Mesothelial cell of epicardium (in vitro differentiated cells): Measurements from ENCODE around the gene SLC2A6. TPM values are rescaled to one million over a fixed set of nuclear protein-coding genes. Genes with fewer than 3 reads are reported as not detected.

ENCODE experiments used
- DNase-seq, 2 experiments: peaks; one replicate each; pipeline ENCODE4 v3.0.0; 2021; ENCODE audit warnings: low spot score in 2 of 2; ENCODE audit not compliant: unreplicated experiment in 2 of 2
- H3K27ac Mint-ChIP-seq: 2 replicates; pipeline ENCODE4 v1.8.0; 2021; ENCODE audit warnings: mixed read lengths
- H3K27me3 Mint-ChIP-seq: 2 replicates; pipeline ENCODE4 v1.8.0; 2021; ENCODE audit warnings: low read depth, mixed read lengths
- H3K36me3 Mint-ChIP-seq: 2 replicates; pipeline ENCODE4 v1.8.0; 2021; ENCODE audit warnings: mixed read lengths
- H3K4me1 Mint-ChIP-seq: 2 replicates; pipeline ENCODE4 v1.8.0; 2021; ENCODE audit warnings: mixed read lengths
- H3K4me3 Mint-ChIP-seq: 2 replicates; pipeline ENCODE4 v1.8.0; 2021; ENCODE audit warnings: mild to moderate bottlenecking, moderate library complexity, mixed read lengths
- H3K9me3 Mint-ChIP-seq: 2 replicates; pipeline ENCODE4 v1.8.0; 2021; ENCODE audit warnings: mixed read lengths
- total RNA-seq: library from RNA; stranded (reverse); gene quantifications from 3 replicates; pipeline ENCODE4 v1.2.1, GENCODE V29; 2021
- TF ChIP-seq, protein P1 (sequence below): fragments of 200-600 bp; sonication (generic); IDR thresholded peaks from one replicate; pipeline ENCODE4 v1.5.0; 2021; ENCODE audit warnings: antibody characterized with exemption; ENCODE audit not compliant: unreplicated experiment

The SLC2A6 gene
- total RNA-seq, 1 donor from 2014 or later: 9.0 TPM

DNA sequence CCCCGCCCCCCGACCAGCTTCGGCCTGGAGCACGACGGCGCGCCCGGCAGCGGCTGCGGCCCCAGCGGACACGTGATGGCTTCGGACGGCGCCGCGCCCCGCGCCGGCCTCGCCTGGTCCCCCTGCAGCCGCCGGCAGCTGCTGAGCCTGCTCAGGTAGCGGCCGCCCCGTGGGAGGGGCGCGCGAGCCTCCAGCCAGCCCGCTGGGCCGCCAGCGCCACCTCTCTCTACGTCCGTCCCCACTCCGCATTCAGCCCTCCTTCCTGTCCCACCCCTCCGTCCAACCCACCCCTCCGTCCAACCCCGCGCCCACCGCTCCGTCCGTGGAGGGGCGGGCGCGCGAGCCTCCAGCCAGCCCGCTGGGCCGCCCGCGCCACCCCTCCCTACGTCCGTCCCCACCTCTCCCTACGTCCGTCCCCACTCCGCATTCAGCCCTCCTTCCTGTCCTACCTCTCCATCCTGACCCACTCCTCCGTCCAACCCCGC is 50.2 kb downstream of the SLC2A6 start:
- Mint-ChIP-seq H3K27me3 (peaks cover 30% of the 10 kb centered on the region), H3K4me3 (peak overlapping the region; percentile 34), H3K36me3 (peaks cover 3% of the 10 kb centered on the region), H3K9me3 (no peaks in the 10 kb centered on the region), H3K27ac (no peak overlapping the region), H3K4me1 (peaks cover 4% of the 10 kb centered on the region)
- TF ChIP-seq, protein P1, sequence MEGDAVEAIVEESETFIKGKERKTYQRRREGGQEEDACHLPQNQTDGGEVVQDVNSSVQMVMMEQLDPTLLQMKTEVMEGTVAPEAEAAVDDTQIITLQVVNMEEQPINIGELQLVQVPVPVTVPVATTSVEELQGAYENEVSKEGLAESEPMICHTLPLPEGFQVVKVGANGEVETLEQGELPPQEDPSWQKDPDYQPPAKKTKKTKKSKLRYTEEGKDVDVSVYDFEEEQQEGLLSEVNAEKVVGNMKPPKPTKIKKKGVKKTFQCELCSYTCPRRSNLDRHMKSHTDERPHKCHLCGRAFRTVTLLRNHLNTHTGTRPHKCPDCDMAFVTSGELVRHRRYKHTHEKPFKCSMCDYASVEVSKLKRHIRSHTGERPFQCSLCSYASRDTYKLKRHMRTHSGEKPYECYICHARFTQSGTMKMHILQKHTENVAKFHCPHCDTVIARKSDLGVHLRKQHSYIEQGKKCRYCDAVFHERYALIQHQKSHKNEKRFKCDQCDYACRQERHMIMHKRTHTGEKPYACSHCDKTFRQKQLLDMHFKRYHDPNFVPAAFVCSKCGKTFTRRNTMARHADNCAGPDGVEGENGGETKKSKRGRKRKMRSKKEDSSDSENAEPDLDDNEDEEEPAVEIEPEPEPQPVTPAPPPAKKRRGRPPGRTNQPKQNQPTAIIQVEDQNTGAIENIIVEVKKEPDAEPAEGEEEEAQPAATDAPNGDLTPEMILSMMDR: no peak
- peak in 1 of 2 experiments; percentile 43 for DNase-seq

DNA sequence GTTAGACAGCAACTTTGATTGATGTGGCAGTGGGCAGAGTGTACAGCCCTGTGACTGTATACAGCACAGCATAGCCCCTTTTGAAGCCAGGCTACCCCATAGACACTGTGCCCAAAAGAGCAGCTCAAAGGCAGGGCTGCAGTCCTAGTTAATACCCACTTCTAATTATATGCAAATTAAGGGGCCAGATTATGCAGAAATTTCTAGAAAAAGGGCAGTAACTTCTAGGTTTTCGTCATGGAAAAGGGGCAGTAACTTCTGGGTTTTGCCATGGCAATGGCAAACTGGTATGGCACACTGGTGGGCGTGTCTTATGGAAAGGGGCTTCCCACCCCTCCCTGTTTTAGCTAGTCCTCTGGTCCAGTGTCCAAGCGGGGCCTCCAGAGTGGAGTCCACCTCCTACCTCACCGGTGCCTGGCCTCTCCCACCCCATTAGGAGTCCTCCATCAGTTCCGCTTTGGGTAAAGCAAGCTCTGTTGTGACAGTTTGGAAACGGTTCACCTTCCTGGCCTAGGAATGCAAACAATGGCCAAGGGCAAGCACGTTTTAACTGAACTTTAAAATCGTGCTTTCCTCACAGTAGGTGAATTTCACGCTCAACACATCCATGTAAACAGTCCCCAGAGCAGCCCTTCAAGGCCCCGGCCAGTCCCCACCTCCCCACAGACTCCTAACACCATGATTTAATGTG is 51.1 kb downstream of the SLC2A6 start:
- H3K4me1 Mint-ChIP-seq: peaks cover 4% of the 10 kb centered on the region
- H3K4me3 Mint-ChIP-seq: peak overlapping the region; percentile 51
- no peak for DNase-seq
- H3K27ac Mint-ChIP-seq: no peak overlapping the region
- TF ChIP-seq, protein P1: no peak
- H3K27me3 Mint-ChIP-seq: peaks cover 28% of the 10 kb centered on the region
- H3K36me3 Mint-ChIP-seq: peaks cover 3% of the 10 kb centered on the region
- no peaks in the 10 kb centered on the region for H3K9me3 Mint-ChIP-seq

DNA sequence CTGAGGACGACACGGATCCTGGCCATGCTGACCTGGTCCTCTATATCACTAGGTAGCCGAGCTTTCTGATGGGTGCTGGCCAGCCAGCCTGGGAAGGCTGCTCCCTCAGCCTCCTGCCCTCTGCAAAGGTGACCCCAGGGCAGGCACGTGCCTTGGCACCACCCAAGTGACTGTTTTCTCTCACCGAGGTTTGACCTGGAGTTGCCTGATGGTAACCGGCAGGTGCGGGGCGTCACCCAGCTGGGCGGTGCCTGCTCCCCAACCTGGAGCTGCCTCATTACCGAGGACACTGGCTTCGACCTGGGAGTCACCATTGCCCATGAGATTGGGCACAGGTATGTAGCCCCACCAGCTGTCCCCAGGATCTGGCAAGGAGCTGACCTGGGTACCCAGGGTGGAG is 52.9 kb downstream of the SLC2A6 start:
- H3K9me3 Mint-ChIP-seq: no peaks in the 10 kb centered on the region
- TF ChIP-seq, protein P1: no peak
- H3K36me3 Mint-ChIP-seq: peaks cover 3% of the 10 kb centered on the region
- H3K4me3 Mint-ChIP-seq: no peak overlapping the region
- H3K27me3 Mint-ChIP-seq: peaks cover 25% of the 10 kb centered on the region
- no peak overlapping the region for H3K27ac Mint-ChIP-seq
- H3K4me1 Mint-ChIP-seq: peaks cover 4% of the 10 kb centered on the region
- DNase-seq: no peak

DNA sequence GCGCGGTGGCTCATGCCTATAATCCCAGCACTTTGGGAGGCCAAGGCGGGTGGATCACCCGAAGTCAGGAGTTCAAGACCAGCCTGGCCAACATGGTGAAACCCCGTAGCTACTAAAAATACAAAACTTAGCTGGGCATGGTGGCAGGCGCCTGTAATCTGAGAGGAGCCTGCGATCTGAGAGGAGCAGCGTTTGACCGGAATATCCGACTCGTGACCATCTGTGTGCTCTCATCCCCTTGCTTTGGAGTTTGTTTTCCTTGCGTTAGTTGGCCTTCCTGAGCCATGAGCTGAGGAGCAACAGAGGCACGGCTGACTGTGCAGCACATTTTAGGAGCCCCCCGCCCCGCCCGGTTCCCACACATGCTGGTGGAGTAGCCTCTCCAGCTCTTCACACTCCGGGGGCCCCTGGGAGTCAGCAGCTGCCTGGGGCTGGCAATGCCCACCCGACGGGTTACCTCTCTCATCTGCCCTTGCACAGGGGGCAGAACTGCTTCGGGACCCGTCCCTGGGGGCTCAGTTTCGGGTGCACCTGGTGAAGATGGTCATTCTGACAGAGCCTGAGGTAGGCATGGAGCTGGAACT is 53.8 kb downstream of the SLC2A6 start:
- Mint-ChIP-seq H3K9me3 (no peaks in the 10 kb centered on the region), H3K27me3 (peaks cover 22% of the 10 kb centered on the region), H3K36me3 (peaks cover 3% of the 10 kb centered on the region), H3K4me1 (peaks cover 4% of the 10 kb centered on the region), H3K27ac (no peak overlapping the region), H3K4me3 (no peak overlapping the region)
- TF ChIP-seq, protein P1: no peak
- no peak for DNase-seq

DNA sequence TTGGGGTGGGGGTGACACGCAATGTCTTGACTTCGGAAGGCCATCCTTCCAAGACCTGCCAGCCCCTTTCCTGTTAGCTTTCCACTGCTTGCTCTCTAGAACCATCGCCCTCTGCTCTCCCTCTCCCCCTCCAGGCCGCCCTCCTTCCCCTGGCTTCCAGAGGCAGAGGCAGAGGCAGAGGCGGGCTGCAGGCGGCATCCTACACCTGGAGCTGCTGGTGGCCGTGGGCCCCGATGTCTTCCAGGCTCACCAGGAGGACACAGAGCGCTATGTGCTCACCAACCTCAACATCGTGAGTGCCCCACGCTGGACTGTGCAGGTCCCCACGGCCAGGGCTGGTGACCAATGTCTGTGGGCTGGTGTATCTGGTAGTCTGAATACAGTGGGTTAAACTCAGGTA is 54.7 kb downstream of the SLC2A6 start:
- H3K9me3 Mint-ChIP-seq: no peaks in the 10 kb centered on the region
- peaks cover 2% of the 10 kb centered on the region for H3K4me1 Mint-ChIP-seq
- peaks cover 16% of the 10 kb centered on the region for H3K27me3 Mint-ChIP-seq
- no peak overlapping the region for H3K27ac Mint-ChIP-seq
- H3K4me3 Mint-ChIP-seq: no peak overlapping the region
- peaks cover 3% of the 10 kb centered on the region for H3K36me3 Mint-ChIP-seq
- no peak for DNase-seq
- TF ChIP-seq, protein P1: no peak
